Neutrophil (primary cell): ENCODE measurements around the gene CREBL2.
"Not testable (repeated sequence)": the region's sequence is repeated elsewhere in the genome, so short reads cannot be mapped to it uniquely, and the experiment has no call there.

Experiments
- H3K27ac ChIP-seq: fragments of 200-600 bp; sonication (generic); 2 replicates; pipeline ENCODE4 v1.5.1; 2016; ENCODE audit warnings: mild to moderate bottlenecking, moderate library complexity
- H3K27me3 ChIP-seq: fragments of 200-600 bp; sonication (generic); 2 replicates; pipeline ENCODE4 v1.6.0; 2016; ENCODE audit warnings: mild to moderate bottlenecking
- H3K36me3 ChIP-seq: fragments of 200-600 bp; sonication (generic); 2 replicates; pipeline ENCODE4 v1.5.1; 2017
- H3K4me1 ChIP-seq, 2 experiments: fragments of 200-600 bp in 1 of 2; sonication (generic) in 1 of 2; 1 replicate in 1 of 2; 2 replicates in 1 of 2; pipeline versions ENCODE4 v1.5.1 to v1.6.1; 2013 to 2016; ENCODE audit warnings: low read depth in 1 of 2, low read length in 1 of 2, mild to moderate bottlenecking in 1 of 2, moderate library complexity in 1 of 2; ENCODE audit not compliant: control insufficient read depth in 1 of 2, insufficient read depth in 1 of 2
- H3K4me3 ChIP-seq, 2 experiments: fragments of 200-600 bp in 1 of 2; sonication (generic) in 1 of 2; 1 replicate in 1 of 2; 2 replicates in 1 of 2; pipeline ENCODE4 v1.5.1; 2013 to 2016; ENCODE audit warnings: low read depth in 1 of 2, low read length in 1 of 2, mild to moderate bottlenecking in 1 of 2, moderate library complexity in 1 of 2
- H3K9me3 ChIP-seq: fragments of 200-600 bp; sonication (generic); 2 replicates; pipeline ENCODE4 v1.5.1; 2016
- CTCF ChIP-seq: fragments of 200-600 bp; sonication (generic); IDR thresholded peaks from 2 replicates; pipeline ENCODE4 v1.5.1; 2016; ENCODE audit warnings: antibody characterized with exemption

The CREBL2 gene

GRCh38 chr12:12616512-12617310 is 5.0 kb downstream of the CREBL2 start:
- no peaks in the 10 kb centered on the region for H3K36me3 ChIP-seq
- H3K27ac ChIP-seq = no peak overlapping the region
- no peaks in the 10 kb centered on the region for H3K27me3 ChIP-seq
- TF ChIP-seq CTCF = no peak
- H3K4me3 ChIP-seq = no peak overlapping the region
- H3K9me3 ChIP-seq = no peaks in the 10 kb centered on the region
- H3K4me1 ChIP-seq = peaks cover 17% of the 10 kb centered on the region in 2 experiments

GRCh38 chr12:12618064-12618463 is 6.4 kb downstream of the CREBL2 start:
- H3K36me3 ChIP-seq, H3K4me1 ChIP-seq, H3K4me3 ChIP-seq, H3K27me3 ChIP-seq, H3K9me3 ChIP-seq, H3K27ac ChIP-seq: not testable (repeated sequence)

- TF ChIP-seq CTCF = no peak
- Histone ChIP-seq H3K36me3 (peaks cover 4% of the 10 kb centered on the region), H3K27ac (no peak overlapping the region), H3K4me1 (no peaks in the 10 kb centered on the region), H3K27me3 (no peaks in the 10 kb centered on the region), H3K4me3 (no peak overlapping the region), H3K9me3 (no peaks in the 10 kb centered on the region)
Measured at GRCh38 chr12:12620730-12621315, 9.1 kb downstream of the CREBL2 start.

GRCh38 chr12:12622418-12622817 is 10.7 kb downstream of the CREBL2 start:
- peaks cover 4% of the 10 kb centered on the region for H3K36me3 ChIP-seq
- TF ChIP-seq CTCF = no peak
- no peak overlapping the region for H3K4me3 ChIP-seq
- no peak overlapping the region for H3K27ac ChIP-seq
- H3K4me1 ChIP-seq = no peaks in the 10 kb centered on the region
- no peaks in the 10 kb centered on the region for H3K9me3 ChIP-seq
- no peaks in the 10 kb centered on the region for H3K27me3 ChIP-seq

- TF ChIP-seq CTCF = no peak
- Histone ChIP-seq H3K9me3 (no peaks in the 10 kb centered on the region), H3K27me3 (no peaks in the 10 kb centered on the region)
Measured at GRCh38 chr12:12624498-12624992, 12.9 kb downstream of the CREBL2 start.

GRCh38 chr12:12626471-12626870 is 14.8 kb downstream of the CREBL2 start:
- TF ChIP-seq CTCF = no peak
- Histone ChIP-seq H3K4me1 (no peaks in the 10 kb centered on the region), H3K36me3 (peaks cover 4% of the 10 kb centered on the region), H3K4me3 (no peak overlapping the region), H3K27ac (no peak overlapping the region), H3K9me3 (no peaks in the 10 kb centered on the region), H3K27me3 (no peaks in the 10 kb centered on the region)

More at GRCh38 chr12:12624498-12624992, 12.9 kb downstream of the CREBL2 start:
- Histone ChIP-seq H3K4me3 (no peak overlapping the region), H3K27ac (no peak overlapping the region), H3K4me1 (no peaks in the 10 kb centered on the region), H3K36me3 (peaks cover 4% of the 10 kb centered on the region)
